ENCODE data around the gene ITK.
"Not testable (repeated sequence)": the region's sequence is repeated elsewhere in the genome, so short reads cannot be mapped to it uniquely, and the experiment has no call there.

The ITK gene

DNA sequence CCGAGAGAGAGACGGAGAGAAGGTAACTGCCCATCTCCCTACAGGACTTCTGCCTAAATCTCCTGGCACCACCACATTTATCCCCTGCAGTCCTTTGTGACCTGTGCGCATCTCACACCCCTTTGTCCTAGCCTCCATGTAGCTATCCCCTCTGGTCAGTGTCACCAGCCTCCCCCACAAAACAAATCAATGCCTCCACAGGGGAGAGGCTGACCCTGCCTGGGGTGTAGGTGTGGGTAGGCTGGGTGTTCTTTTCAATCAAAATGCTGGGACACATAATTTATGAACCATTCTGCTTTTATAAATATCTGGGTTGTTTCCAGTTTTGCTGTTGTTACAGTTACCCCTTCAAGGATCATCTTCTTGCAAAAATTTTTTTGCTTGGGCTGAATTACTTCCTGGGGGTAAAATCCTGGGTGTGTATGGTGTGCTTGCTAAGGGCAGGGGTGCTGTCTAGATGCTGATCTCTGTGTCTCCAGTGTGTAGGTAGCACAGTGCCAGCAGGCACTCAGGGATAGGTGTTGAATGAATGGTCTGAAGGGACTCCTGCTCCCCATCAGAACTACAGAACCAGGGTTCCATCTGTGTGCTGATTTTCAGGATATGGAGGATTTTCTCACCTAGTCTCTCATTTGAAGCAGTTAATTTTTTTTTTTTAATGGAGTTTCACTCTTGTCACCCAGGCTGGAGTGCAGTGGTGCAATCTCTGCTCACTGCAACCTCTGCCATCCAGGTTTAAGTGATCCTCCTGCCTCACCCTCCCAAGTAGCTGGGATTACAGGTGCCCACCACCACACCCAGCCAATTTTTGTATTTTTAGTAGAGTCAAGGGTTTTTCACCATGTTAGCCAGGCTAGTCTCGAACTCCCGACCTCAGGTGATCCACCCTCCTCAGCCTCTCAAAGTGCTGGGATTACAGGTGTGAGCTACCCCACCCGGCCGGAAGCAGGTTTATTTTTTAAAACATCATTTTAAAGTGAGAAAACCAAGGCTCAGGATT lies 14.1 kb upstream of the ITK start, which contains the start of gene GARIN3:
TSS of gene GARIN3 (minus strand) at position 51 of the 1,000 bp plus-strand sequence. CDS start 96 bp downstream, outside the sequence.
- in situ Hi-C loops (cut with MboI; ENCODE audit: low sequenced_read_pairs) = no loop called here

DNA sequence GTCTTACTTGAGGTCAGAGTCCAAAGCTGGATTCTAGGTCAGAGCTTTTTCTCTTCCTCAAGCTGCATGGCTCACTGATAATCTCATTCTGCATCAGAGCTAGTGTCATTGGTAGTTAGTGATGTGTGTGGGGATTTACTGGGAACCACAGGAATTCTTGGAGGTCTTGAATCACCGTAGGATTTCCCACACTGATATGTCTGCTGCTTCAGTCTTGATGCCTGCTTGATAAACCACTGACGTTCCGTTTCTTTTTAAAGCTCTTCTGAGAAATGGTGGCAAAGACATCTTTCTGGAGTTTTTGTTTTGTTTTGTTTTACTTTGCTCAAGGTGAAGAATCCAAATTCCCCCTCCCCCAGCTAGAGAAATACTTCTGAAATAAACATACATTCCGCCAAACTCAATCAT lies 13.4 kb upstream of the ITK start:
- in situ Hi-C loops (cut with MboI; ENCODE audit: low sequenced_read_pairs) = no loop called here

DNA sequence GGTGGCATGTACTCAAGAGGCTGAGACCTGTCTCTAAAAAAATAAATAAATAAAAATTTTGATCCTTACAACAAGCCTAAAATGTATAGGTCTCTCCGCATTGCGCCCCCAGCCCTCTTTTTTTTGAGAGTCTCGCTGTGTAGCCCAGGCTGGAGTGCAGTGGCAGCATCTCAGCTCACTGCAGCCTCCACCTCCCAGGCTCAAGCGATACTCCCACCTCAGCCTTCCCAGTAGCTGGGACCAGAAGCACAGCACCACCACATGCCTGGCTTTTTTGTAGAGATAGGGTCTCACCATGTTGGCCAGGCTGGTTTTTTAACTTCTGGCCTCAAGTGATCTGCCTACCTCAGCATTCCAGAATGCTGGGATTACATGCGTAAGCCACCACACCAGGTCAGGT lies 12.4 kb upstream of the ITK start:
- in situ Hi-C loops (cut with MboI; ENCODE audit: low sequenced_read_pairs) = no loop called here

DNA sequence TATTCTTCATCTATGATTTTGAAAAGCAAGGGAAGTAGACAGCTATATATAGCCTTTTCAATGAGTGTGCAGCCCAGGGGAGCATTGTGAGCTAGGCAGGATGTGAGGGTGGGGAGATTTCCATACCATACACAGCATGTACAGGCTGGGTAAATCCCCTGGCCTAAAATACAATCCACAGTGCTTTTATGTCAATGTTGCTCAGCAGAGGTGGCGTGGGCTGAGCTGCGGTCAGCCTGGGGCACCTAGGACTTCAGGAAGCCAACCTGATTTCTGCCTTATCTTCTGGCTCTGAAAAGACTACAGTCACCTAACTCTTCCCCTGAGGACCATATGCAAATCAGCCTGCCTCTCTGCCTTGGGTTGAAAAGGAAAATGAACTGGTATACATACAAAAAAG lies 8.2 kb upstream of the ITK start:
- in situ Hi-C loops (cut with MboI; ENCODE audit: low sequenced_read_pairs) = no loop called here

DNA sequence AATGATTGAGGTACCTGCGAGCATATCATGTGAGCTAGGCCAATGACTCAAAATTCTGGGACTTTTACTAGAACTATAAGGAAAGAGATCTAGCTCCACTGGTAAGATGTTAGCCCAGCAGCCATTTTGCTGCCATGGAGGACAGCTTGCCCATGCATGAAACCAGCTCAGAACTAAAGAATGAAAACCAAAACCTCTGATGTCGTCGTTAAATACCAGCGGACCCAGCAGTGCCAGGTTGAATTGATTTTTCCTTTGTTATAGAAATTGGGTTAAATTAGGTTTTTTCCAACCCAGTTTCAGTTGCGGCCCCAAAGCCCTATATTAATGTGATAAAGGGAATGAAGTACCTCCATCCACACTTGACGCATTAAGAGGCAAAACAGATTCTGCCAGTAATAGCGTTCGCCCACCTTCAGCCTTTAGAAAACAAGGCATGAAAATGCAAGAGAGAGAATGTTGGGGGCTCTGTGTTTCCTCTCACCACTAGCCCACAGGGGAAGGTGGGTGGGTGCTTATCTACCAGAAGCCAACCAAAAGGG lies 5.5 kb upstream of the ITK start:
- in situ Hi-C loops (cut with MboI; ENCODE audit: low sequenced_read_pairs) = no loop called here

DNA sequence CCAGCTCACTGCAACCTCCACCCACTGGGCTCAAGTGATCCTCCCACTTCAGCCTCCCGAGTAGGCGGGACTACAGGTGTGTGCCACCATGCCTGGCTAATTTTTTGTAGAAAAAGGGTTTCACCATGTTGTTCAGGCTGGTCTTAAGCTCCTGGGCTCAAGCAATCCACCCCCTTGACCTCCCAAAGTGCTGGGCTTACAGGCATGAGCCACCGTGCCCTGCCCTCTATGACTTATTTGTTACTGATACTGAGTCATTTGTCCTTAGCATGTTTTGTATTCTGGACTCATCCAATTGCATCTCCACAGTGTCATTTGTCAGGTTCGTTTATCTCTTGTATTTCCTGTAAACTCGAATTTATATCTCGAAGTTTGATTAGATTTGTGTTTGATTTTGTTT lies 2.7 kb upstream of the ITK start:
- in situ Hi-C loops (cut with MboI; ENCODE audit: low sequenced_read_pairs) = no loop called here

DNA sequence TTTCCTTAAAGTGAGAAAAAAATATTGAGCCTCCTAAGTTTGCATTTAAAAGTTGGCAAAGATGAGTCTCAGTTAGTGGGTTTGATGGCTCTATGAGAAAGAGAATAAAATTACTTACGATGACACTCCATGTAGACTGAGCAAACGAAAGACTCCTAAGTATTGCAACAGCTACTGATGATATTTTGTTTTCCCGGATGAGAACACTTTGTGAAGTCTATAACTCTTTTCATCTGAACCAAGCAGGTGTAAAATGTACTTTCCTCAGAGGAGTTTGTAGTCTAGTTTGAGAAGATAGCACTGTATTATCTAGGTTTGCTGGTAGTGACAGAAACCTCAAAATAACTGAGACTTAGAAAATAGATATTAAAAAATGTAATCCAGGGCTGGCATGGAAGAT lies 1.7 kb upstream of the ITK start:
- in situ Hi-C loops (cut with MboI; ENCODE audit: low sequenced_read_pairs) = no loop called here

DNA sequence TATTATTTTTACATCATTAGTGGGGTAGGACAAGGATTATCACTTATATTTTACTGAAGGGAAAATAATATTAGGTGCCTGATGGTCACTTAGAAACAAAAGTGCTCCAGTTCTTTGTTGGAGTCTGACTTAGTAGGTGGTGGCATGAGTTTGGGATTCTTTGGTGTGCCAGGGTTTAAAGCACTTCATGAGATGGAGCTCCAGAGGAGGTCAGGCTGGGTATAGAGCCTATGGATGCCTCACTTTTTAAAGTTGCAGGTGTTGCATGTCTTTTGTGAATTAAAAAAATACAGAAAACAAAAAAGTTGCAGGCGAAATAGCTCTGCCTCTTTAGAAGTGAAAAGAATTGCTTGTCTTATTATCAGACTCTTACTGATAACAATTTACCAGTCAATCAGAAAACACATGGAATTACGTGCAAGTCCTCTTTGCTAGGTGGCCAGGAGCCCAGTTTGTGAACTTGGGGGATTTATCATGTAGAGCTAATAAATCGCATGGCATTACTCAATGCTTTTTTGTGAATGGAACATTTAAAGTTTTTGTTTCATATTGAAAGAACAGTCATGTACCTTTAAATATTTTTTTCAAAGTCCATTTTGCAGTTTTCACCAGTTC lies 1.6 kb downstream of the ITK start:
- in situ Hi-C loops (cut with MboI; ENCODE audit: low sequenced_read_pairs) = no loop called here

DNA sequence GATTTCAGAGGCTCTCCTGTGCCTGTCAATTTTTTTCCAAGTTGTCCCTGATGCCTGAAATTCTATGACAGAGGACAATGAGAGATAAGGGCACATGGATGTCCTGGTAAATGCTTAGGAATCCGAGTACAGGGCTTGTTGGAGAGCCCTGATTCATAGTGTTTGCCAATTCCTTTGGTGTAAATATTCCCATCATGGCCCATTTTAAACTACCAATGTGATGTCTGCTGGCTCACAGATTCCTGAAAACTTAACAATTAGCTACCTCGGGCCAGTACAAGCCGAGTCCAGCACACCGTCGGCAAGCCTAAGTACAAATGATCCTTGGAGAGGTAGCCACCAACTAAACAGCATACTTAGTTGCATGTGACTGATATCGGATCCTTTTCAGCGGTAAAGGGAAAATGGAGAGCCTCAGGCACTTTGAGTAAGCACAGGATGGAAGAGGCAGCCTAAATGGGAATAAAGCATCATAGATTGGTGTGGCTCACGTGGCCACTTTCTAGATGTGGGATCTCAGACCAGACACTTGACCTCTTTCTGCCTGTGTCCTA lies 3.6 kb downstream of the ITK start:
- in situ Hi-C loops (cut with MboI; ENCODE audit: low sequenced_read_pairs) = no loop called here

DNA sequence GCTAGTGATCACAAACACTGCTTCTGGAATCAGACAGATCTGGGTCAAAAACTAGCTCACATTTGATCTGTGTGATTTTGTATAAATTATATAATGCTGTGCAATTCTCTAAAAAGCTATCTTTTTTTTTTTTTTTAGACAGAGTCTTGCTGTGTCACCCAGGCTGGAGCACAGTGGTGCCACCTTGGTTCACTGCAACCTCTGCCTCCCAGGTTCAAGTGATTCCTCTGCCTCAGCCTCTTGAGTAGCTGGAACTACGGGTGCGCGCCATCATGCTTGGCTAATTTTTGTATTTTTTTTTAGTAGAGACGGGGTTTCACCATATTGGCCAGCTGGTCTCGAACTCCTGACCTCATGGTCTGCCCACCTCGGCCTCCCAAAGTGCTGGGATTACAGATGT lies 4.5 kb downstream of the ITK start:
- in situ Hi-C loops (cut with MboI; ENCODE audit: low sequenced_read_pairs) = not testable (repeated sequence)

DNA sequence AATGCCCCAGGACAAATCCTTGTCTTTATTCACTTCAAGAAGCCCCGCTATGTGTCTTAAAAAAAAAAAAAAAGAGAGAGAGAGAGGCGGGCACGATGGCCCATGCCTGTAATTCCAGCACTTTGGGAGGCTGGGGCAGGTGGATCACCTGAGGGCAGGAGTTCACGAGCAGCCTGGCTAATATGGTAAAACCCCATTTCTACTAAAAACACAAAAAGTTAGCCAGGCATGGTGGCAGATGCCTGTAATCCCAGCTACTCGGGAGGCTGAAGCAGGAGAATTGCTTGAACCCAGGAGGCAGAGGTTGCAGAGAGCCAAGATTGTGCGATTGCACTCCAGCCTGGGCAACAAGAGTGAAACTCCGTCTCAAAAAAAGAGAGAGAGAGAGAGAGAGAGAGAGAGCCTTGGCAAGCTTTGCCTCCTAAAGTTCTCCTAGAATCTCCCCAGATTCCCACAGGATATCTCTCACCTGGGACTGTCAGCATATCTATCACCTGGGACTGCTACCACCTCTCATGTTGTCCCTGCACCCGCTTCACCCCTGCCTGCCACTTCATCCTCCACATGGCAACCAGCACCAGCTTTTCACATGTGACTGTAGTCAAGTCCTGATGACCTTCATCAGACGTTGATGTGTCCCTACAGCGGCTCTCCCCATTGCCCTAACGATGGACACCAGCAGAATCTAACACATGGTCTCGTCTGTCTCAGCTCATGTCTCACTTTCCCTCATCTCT lies 5.8 kb downstream of the ITK start:
- in situ Hi-C loops (cut with MboI; ENCODE audit: low sequenced_read_pairs) = no loop called here

DNA sequence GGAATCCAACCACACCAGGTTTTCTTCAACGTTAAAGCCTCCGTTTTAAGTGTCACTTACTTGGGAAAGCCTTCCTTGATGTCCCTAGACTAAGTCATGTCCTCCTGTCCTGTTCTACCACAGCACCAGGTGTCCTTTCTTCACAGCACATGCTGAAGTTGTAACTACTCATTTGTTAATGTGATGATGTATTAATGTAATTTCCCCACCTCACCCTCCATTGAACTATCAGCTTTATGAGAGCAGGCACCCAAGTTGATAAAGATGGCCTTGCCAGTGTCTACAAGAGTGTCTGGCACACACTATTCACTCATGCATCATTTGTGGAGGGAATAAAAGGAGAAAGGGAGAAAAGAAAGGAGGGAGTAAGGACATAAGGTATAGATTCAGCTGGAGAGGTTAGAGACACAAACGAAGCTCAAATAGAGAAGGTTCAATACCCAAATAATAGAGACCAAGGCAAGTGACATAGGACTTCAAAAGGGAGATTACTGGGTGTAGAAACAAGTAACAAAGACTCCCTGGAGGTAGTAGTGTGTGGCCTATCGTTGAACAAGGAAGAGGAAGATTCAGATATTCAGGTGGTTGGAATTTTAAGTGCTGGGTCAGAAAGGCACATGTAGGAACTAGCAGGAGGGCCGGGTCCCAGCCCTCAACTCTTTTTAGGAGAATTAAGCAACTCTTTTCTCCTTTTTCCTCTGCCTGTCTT lies 6.6 kb downstream of the ITK start:
- in situ Hi-C loops (cut with MboI; ENCODE audit: low sequenced_read_pairs) = no loop called here

DNA sequence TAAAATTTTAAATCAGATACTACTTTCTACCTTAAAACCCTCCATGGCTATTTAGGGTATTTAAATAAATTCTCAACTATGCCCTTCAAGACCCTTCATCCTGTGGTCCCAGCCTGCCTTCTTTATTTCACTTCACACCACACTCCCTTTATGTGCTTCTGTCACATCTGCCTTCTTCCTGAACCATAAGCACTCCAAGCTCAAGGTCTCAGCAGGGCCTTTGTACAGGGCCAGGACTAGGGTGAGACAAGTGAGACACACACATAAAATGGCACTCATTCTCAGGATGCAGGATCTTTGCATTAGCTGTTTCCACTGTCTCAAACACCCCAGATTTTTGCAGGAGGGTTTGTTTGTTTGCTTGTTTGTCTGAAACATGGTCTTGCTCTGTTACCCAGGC lies 7.6 kb downstream of the ITK start:
- in situ Hi-C loops (cut with MboI; ENCODE audit: low sequenced_read_pairs) = no loop called here

DNA sequence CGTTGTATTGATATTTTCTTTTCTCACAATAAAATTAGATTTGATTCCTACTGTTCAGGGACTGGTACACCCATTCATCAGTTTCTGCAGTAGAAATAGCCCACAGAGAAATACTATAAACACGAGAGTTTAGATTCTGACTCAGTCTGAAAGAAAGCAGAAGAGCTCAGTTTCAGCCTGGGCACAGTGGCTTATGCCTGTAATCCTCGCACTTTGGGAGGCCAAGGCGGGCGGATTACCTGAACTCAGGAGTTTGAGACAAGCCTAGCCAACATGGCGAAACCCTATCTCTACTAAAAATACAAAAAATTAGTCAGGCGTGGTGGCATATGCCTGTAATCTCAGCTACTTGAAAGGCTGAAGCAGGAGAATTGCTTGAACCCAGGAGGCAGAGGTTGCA lies 8.6 kb downstream of the ITK start:
- in situ Hi-C loops (cut with MboI; ENCODE audit: low sequenced_read_pairs) = no loop called here

DNA sequence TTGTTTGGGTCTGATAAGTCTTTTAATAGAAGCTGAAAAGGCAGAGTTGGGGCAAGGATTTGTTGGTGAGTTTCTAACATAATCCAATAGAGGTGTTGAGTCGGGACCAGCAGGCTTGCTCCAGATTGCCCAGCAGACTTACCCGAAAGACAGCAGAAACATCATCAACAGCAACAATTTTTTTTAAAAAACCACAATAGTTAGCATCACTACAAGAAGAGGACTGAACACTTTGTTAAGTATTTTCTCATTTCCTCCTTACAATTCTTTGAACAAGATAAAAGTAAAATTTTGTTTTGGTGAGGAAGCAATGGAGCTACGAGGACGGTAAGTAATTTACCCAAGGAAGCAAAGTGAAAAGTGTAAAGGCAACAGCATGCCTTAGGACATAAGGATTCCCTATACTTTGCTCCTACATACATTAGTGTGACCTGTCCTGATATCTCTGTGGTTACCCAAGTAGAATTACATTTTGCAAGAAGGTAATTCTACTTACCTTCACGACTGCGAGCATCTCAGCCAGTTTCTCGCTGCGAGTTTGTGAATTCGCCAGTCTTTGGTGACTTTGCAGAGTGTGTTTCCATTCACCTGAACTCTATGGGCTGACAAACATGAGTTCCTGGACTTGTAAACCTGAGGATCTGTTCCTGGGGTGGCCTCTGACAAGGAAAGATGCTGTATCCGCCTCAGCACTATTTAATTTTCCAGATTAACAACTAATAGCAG lies 13.2 kb downstream of the ITK start:
- in situ Hi-C loops (cut with MboI; ENCODE audit: low sequenced_read_pairs) = no loop called here

DNA sequence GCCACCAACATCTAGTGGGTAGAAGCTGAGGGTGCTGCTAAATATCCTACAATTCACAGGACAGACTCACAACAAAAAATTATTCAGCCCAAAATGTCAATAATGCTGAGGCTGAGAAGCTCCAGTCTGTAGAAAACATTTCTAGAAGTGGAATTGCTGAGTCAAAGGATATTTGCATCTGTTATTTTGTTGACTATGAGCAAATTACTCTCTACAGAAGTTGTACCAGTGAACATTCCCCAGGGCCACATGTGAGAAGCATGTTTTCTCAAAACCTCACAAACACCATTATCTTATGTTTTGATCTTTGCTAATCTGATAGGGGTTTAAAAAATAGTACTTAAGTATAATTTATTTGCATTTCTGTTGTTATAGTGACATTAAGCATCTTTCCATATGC lies 15.4 kb downstream of the ITK start:
- in situ Hi-C loops (cut with MboI; ENCODE audit: low sequenced_read_pairs) = no loop called here

DNA sequence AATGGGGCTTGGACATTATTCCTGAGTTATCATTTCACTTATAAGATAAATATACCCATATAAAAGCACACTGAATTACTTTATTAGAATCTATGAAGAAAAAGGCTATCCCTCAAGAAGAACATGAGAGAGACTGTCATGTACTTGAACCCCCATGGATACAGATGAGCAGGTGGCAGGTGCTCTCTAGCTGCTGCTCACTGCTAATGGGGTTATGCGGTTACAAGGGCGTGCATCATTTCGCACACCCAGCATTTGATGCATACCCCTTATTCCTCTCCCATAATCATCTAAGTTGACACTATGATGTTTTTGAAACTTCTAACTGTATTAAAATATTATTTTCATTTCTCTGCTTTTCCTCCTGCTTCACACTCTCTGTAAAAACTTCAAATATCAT lies 16.4 kb downstream of the ITK start:
- in situ Hi-C loops (cut with MboI; ENCODE audit: low sequenced_read_pairs) = no loop called here

DNA sequence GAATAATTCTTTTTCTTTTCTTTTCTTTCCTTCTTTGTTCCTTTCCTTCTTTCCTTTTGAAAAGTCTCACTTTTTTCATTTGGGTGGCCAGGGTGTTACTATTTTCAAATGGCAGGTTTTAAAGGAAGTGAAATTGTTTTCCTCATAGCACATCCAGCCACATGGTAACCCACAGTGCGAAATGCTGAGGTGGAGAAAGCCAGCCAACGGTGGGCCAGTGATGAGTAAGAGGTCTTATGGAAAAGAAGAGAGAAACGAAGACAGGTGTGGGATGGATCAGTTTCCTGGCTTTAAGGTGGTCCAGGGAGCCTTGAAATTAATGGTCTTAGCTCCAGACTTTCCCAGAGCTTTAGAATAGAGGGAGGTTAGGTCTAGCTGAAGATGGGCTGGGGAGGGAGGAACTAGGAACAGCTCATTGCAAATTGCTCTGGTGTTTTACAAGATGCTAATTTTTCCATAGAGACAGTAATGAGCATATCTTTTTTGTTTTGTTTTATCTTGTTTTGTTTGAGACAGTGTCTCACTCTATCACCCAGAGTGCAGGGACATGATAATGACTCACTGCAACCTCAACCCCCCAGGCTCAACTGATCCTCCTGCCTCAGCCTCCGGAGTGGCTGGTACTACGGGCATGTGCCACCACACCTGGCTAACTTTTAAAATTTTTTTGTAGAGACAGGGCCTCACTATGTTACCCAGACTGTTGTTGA lies 17.8 kb downstream of the ITK start:
- in situ Hi-C loops (cut with MboI; ENCODE audit: low sequenced_read_pairs) = no loop called here

DNA sequence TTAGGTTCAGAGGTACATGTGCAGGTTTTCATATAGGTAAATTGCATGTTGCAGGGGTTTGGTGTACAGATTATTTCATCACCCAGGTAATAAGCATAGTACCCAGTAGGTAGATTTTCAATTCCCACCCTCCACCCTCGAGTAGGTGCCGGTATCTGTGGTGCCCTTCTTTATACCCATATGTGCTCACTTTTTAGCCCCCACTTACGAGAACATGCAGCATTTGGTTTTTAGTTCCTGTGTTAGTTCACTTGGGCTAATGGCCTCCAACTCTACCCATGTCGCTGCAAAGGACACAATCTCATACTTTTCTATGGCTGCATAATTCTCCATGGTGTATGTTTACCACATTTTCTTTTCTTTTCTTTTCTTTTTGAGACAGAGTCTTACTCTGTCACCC lies 21.2 kb downstream of the ITK start:
- in situ Hi-C loops (cut with MboI; ENCODE audit: low sequenced_read_pairs) = no loop called here

Data from HL-60/S4 treated with retinoic acid at 250 ng/mL for 4 days and 3 days (cell line).